PC-9 (cell line): ENCODE measurements around the gene CHRDL1.

Experiments
- CTCF ChIP-seq: fragments of 200-600 bp; sonication (generic); conservative IDR thresholded peaks from 2 replicates; pipeline ENCODE4 v1.6.1; 2017; ENCODE audit warnings: mixed run types, antibody characterized with exemption, mild to moderate bottlenecking, moderate library complexity
- EZH2 ChIP-seq: fragments of 200-600 bp; sonication (generic); IDR thresholded peaks from 2 replicates; pipeline ENCODE4 v1.8.0; 2017; ENCODE audit warnings: antibody characterized with exemption, low read depth

DNA sequence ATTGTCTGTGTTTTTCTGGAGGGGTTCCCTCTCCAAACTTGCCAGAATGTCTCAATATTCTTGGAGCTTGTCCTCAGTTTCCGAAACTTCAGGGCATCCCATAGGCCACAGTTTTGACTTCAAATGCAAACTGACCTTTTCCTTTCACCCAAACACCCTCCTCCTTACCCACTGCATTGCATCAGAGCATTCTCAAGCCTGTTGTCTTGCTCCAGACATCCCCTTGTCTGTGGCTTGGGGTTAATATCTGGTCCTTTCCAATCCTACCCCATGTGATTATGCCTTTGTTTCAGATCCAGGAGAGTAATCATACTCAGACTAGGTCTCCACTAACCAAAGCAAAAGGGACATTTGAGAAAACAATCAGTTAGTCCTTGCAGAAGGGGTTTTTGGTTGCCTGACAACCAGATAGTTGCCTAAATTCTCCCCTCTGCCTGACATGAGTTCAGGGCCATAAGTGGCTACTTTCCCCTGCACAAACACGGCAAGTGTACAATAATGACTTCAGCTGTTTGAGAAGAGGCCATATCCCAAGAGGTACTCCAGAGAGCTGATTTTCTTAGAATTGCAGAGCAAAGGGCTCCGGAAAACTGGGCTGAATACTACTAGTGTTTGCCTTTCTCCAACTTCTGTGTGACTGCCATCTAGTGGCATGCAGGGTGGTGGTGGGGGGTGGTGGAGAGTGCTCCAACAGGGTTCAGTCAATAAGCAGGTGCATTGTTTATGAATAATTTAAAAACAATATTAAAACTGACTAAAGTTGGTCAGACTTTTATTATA, 130.2 kb downstream of the CHRDL1 start:
- peak; percentile 74 for TF ChIP-seq CTCF
- TF ChIP-seq EZH2 = no peak
